Tibial nerve (tissue), 3 donors: ENCODE data around the gene PDSS2.

ENCODE experiments used
- POLR2A ChIP-seq, 2 donors: fragments of 450-650 bp; IDR thresholded peaks; one replicate each; pipeline ENCODE4 v1.6.1; 2017; ENCODE audit warnings: antibody characterized with exemption in 2 of 2, mild to moderate bottlenecking in 2 of 2, moderate library complexity in 2 of 2
- TF ChIP-seq, protein P1 (sequence below), 5 experiments: fragments of 200-600 bp in 3 of 5; fragments of 450-650 bp in 2 of 5; sonication (generic) in 3 of 5; IDR thresholded peaks; one replicate each; pipeline ENCODE4 v1.5.1; 2016 to 2019; ENCODE audit warnings: antibody characterized with exemption in 5 of 5, mild to moderate bottlenecking in 3 of 5, moderate library complexity in 2 of 5

DNA sequence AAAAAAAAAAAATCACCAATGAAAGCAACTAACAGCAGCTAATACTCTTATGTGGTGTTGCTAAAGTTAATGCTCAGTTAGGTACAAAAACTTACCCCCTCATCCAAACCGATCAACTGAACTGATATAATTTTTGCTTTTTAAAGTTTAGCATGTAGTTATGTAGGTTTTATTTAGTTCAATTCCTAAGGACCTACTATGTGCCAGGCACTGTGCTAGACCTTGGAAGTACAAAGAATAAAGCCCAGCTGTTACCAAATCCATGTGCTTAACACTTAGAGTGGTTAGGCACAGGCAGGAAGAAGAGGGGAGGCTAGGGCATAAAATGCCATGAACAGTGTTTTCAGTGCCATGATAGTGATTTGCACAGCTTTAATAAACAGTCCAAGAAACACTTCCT is 85.1 kb downstream of the PDSS2 start:
- no peak for TF ChIP-seq POLR2A (IDR thresholded peaks at IDR 0.05)
- TF ChIP-seq, protein P1, sequence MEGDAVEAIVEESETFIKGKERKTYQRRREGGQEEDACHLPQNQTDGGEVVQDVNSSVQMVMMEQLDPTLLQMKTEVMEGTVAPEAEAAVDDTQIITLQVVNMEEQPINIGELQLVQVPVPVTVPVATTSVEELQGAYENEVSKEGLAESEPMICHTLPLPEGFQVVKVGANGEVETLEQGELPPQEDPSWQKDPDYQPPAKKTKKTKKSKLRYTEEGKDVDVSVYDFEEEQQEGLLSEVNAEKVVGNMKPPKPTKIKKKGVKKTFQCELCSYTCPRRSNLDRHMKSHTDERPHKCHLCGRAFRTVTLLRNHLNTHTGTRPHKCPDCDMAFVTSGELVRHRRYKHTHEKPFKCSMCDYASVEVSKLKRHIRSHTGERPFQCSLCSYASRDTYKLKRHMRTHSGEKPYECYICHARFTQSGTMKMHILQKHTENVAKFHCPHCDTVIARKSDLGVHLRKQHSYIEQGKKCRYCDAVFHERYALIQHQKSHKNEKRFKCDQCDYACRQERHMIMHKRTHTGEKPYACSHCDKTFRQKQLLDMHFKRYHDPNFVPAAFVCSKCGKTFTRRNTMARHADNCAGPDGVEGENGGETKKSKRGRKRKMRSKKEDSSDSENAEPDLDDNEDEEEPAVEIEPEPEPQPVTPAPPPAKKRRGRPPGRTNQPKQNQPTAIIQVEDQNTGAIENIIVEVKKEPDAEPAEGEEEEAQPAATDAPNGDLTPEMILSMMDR (IDR thresholded peaks at IDR 0.05), result no peak
